GM12873 (cell line): ENCODE data around the gene ARHGAP27.

Experiments used
- TF ChIP-seq, protein P1 (sequence below): IDR thresholded peaks from 2 replicates; pipeline ENCODE4 v1.5.1; 2012; ENCODE audit warnings: low read depth, mild to moderate bottlenecking, moderate library complexity, low read length, control low read depth; ENCODE audit not compliant: insufficient read depth; ENCODE audit errors: missing control alignments

ARHGAP27 gene

DNA sequence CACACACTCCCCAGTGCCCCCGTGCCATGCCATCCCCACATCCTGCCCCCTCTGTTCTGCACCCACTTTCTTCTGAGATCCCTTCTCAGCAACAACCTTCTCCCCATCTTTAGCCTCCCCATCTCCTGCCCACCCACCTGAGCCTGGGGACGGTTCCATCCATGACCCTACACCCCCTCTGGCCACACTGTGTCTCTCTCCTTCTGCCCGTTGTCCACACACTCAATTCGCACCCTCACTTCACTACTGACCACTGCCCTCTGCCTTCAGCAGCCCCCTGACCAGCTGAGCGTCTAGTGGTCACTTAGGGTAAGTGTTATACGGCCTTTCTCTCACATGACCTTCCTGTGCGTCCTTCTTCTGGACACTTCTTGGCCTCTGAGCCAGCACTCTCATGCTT, 6.1 kb downstream of the ARHGAP27 start:
- TF ChIP-seq, protein P1, sequence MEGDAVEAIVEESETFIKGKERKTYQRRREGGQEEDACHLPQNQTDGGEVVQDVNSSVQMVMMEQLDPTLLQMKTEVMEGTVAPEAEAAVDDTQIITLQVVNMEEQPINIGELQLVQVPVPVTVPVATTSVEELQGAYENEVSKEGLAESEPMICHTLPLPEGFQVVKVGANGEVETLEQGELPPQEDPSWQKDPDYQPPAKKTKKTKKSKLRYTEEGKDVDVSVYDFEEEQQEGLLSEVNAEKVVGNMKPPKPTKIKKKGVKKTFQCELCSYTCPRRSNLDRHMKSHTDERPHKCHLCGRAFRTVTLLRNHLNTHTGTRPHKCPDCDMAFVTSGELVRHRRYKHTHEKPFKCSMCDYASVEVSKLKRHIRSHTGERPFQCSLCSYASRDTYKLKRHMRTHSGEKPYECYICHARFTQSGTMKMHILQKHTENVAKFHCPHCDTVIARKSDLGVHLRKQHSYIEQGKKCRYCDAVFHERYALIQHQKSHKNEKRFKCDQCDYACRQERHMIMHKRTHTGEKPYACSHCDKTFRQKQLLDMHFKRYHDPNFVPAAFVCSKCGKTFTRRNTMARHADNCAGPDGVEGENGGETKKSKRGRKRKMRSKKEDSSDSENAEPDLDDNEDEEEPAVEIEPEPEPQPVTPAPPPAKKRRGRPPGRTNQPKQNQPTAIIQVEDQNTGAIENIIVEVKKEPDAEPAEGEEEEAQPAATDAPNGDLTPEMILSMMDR = no peak

- TF ChIP-seq, protein P1 = no peak
Observed at GRCh38 chr17:45425984-45426413, 6.7 kb downstream of the ARHGAP27 start.

- TF ChIP-seq, protein P1 = no peak
Observed at GRCh38 chr17:45425125-45425983, 7.3 kb downstream of the ARHGAP27 start.

- TF ChIP-seq, protein P1 = no peak
Observed at GRCh38 chr17:45424769-45425124, 7.9 kb downstream of the ARHGAP27 start.

DNA sequence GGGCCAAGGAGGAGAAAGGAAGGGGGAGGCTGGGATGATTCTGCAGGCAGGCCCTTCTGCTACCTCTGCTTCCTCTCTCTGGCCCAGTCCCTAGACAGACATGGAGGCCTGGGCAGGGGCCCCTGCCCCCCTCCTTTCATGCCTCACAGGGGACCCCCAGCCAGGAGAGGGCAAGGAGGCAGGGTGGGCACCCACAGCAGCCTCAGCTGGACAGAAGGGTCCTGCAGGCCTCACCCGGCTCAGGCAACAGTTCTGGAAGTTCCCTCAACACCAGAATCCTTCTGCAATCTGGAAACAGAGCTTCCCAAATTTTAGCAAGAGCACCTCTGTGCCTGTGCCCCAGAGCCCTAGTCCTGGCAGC, 8.7 kb downstream of the ARHGAP27 start:
- TF ChIP-seq, protein P1 = no peak

GRCh38 chr17:45423304-45423974, 9.2 kb downstream of the ARHGAP27 start:
- TF ChIP-seq, protein P1 = no peak
